RWPE1 (cell line): ENCODE data around the gene AATK.

Source experiments
- CTCF ChIA-PET: fragments of 350-600 bp; sonication (Branson Sonifier 250); formaldehyde crosslinking; extraction: SDS; loops from one replicate; lab custom pipeline; 2021; lab: Yijun Ruan, JAX
- POLR2A ChIA-PET: fragments of 400-600 bp; formaldehyde crosslinking; extraction: SDS; loops from one replicate; lab custom pipeline; 2020; ENCODE audit warnings: antibody characterized with exemption; ENCODE audit not compliant: low non-redundant PET; lab: Yijun Ruan, JAX
- DNase-seq: peaks from one replicate; pipeline ENCODE4 v3.0.0; 2012; ENCODE audit warnings: low spot score
- H3K27ac ChIP-seq: fragments of 450-650 bp; 2 replicates; pipeline ENCODE4 v1.5.1; 2017
- CTCF ChIP-seq: fragments of 450-650 bp; conservative IDR thresholded peaks from 2 replicates; pipeline ENCODE4 v1.5.1; 2017; ENCODE audit warnings: low read depth, mild to moderate bottlenecking

The AATK gene

DNA sequence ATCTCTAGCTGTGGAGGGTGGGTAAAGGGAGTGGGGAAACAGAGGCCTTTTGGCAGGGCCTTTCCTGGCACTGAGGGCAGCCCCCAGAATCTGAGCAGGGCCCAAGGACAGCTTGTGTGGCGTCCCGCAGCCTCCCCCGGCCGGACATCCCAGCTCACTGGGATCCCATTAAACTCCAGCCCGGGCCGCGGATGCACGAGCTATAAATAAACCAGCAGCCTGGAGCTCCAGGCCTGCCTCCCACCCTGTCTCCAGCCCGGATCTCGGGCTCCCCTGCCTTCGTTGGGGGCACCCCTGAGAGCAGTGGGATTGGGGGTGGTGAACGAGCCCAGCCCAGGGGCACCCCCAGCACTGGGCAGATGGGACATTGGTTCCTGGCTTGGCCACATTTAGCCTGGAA lies 13.8 kb upstream of the AATK start:
- ChIA-PET POLR2A (no interaction called here), CTCF (interaction anchor here (0.6 kb wide), 1 partner anchor 21 kb away, joined by 8 read pairs; no protein-coding TSS in a partner anchor)
- TF ChIP-seq CTCF = no peak
- H3K27ac ChIP-seq = no peak overlapping the region
- no peak for DNase-seq

DNA sequence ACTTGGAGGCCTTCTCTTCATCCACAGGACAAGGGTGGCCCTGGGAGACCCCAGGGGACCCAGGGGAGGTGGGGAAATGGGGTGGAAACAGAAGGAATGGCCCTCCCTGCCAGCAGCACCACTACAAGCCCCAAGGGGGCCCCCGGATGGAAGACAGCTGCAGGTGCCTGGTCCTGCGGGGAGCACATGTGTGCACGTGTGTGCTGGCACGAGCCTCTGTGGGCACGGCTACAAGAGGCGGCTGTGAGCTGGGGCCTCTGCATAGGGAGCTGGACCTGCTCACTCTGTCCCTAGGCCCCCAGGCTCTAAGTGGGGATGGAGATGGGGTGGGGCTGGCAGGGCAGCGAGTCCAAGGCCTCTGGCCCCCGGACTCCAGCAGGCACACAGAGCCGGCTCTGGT lies 13.2 kb upstream of the AATK start:
- no peak overlapping the region for H3K27ac ChIP-seq
- ChIA-PET POLR2A (no interaction called here), CTCF (interaction anchor here (0.5 to 0.7 kb wide), 2 partner anchors 101 to 838 kb away, joined by 3 to 4 read pairs; no protein-coding TSS in a partner anchor)
- TF ChIP-seq CTCF = no peak
- DNase-seq = no peak

DNA sequence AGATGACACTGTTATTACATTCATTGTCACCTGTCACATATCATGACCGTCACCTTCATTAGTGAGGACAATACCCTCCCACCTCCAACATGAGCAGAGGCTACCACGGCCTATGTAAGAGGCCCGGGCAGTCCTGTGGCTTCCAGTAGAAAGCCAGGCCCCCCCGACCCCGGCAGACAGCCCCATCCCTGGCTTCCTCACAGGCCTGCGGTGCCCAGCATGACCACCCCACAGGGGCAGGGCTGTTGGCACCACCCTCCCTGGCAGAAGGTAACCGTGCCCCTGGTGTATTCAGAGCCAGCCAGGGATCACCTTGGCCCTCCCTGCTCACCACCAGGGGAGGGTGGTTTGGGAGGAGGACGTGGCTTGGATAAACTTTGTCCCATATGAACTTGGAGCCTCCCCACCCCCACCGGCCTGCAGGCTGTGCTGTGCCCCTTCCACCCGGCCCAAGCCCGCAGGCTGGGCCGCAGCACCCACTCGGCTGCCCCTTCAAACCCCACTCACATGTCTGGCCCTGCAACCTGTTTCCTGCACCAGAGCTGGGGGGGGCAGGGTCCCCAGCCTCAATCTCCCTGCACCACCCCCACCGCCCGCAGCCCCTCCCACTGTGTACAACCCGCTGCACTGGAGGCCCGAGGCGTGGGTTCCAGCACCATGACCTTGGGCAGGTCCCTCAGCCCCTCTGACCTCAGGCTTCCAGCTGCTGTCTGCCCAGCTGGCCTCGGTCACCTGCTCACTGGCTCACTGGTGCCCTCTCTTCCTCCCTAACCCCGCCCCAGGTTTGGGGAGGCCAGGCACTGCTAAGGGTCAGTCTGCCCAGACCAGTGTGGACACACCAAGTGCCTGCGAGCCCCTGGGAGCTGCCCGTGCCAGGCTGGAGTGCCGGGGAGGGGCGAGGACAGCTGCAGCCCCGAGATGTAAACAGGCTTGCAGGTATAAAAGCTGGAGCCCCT lies 12.4 kb upstream of the AATK start:
- POLR2A ChIA-PET = no interaction called here
- H3K27ac ChIP-seq = no peak overlapping the region
- CTCF ChIA-PET = interaction anchor here (0.5 to 0.7 kb wide), 3 partner anchors 22 to 839 kb away, joined by 3 to 4 read pairs (median 3); no protein-coding TSS in a partner anchor
- no peak for DNase-seq
- TF ChIP-seq CTCF = no peak

GRCh38 chr17:81176666-81177065 lies 10.6 kb upstream of the AATK start:
- TF ChIP-seq CTCF = no peak
- no peak overlapping the region for H3K27ac ChIP-seq
- no peak for DNase-seq
- POLR2A ChIA-PET = no interaction called here
- CTCF ChIA-PET = interaction anchor here (1.0 kb wide), 1 partner anchor 24 kb away, joined by 3 read pairs; no protein-coding TSS in a partner anchor

DNA sequence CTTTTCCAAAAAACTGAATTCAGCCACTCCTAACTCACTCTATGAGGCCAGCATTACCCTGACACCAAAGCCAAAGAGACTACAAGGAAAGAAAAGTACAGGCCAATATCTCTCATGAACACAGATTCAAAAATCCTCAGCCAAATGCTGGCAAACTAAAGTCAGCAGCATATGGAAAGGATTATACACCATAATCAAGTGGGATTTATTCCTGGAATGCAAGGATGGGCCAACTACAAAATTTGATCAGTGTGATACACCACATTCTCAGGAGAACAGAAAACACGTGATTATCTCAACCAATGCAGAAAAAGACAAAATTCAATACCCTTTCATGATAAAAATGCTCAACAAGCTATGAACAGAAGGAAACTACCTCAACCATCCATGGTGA lies 7.7 kb upstream of the AATK start:
- ChIA-PET CTCF (no interaction called here), POLR2A (no interaction called here)
- no peak overlapping the region for H3K27ac ChIP-seq
- no peak for DNase-seq
- TF ChIP-seq CTCF = no peak

GRCh38 chr17:81173052-81173761 lies 7.2 kb upstream of the AATK start:
- TF ChIP-seq CTCF = no peak
- ChIA-PET CTCF (interaction anchor here (0.6 to 1.1 kb wide), 2 partner anchors 20 to 27 kb away, joined by 3 read pairs; no protein-coding TSS in a partner anchor), POLR2A (no interaction called here)
- DNase-seq = no peak
- H3K27ac ChIP-seq = no peak overlapping the region
